Liver (tissue), 3 donors: ENCODE measurements around the gene CHRM1.

Experiments used
- EGR1 ChIP-seq, 2 donors: IDR thresholded peaks; 2 replicates each; pipeline ENCODE4 v1.6.1; 2016 to 2018; ENCODE audit warnings: antibody characterized with exemption in 2 of 2, low read depth in 2 of 2
- FOXA1 ChIP-seq: IDR thresholded peaks from 2 replicates; pipeline ENCODE4 v1.6.1; 2016; ENCODE audit warnings: antibody characterized with exemption
- GABPA ChIP-seq, 2 donors: IDR thresholded peaks in 1 of 2; conservative IDR thresholded peaks in 1 of 2; 2 replicates each; pipeline ENCODE4 v1.6.1; 2016; ENCODE audit warnings: antibody characterized with exemption in 2 of 2, mild to moderate bottlenecking in 1 of 2, moderate library complexity in 1 of 2
- HNF4G ChIP-seq: IDR thresholded peaks from 2 replicates; pipeline ENCODE4 v1.6.1; 2016; ENCODE audit warnings: antibody characterized with exemption
- JUND ChIP-seq, 2 donors: IDR thresholded peaks; 2 replicates each; pipeline ENCODE4 v1.6.1; 2016; ENCODE audit warnings: antibody characterized with exemption in 2 of 2
- RAD21 ChIP-seq, 2 donors: IDR thresholded peaks; 2 replicates each; pipeline ENCODE4 v1.6.1; 2016; ENCODE audit warnings: antibody characterized with exemption in 2 of 2, mild to moderate bottlenecking in 2 of 2
- SP1 ChIP-seq: IDR thresholded peaks from 2 replicates; pipeline ENCODE4 v1.6.1; 2018; ENCODE audit warnings: antibody characterized with exemption, mild to moderate bottlenecking
- TAF1 ChIP-seq: conservative IDR thresholded peaks from 2 replicates; pipeline ENCODE4 v1.6.1; 2016; ENCODE audit warnings: antibody characterized with exemption, mild to moderate bottlenecking
- TF ChIP-seq, protein P1 (sequence below): fragments of 150-350 bp; IDR thresholded peaks from 2 replicates; pipeline ENCODE4 v1.5.1; 2017; ENCODE audit warnings: improper control_type of control experiment, low read depth, low read length; ENCODE audit not compliant: missing input control
- TF ChIP-seq, protein P2 (sequence below): IDR thresholded peaks from 2 replicates; pipeline ENCODE4 v1.6.1; 2016; ENCODE audit warnings: antibody characterized with exemption
- TF ChIP-seq, protein P3 (sequence below): IDR thresholded peaks from 2 replicates; pipeline ENCODE4 v1.6.1; 2016; ENCODE audit warnings: antibody characterized with exemption, mild to moderate bottlenecking
- donor health status: healthy.
- donor health status: healthy.

DNA sequence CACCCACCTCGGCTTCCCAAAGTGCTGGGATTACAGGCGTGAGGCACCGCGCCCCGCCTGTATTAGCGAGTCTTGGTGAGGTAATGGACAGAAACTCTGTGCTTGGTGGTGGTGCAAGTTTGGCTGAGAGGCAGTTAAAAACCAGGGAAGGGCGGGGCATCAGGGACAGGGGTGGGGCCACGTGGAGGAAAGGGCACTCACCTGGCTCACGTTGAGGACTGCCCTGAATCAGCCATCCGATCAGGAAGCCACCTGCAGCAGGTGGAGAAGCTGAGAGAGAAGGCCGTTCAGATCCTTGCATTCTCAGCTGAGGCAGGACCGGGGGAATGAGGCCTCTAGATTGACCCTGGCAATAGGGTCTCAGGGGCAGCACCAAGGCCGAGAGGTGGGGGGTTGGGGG is 12.1 kb upstream of the CHRM1 start:
- TF ChIP-seq, protein P1, sequence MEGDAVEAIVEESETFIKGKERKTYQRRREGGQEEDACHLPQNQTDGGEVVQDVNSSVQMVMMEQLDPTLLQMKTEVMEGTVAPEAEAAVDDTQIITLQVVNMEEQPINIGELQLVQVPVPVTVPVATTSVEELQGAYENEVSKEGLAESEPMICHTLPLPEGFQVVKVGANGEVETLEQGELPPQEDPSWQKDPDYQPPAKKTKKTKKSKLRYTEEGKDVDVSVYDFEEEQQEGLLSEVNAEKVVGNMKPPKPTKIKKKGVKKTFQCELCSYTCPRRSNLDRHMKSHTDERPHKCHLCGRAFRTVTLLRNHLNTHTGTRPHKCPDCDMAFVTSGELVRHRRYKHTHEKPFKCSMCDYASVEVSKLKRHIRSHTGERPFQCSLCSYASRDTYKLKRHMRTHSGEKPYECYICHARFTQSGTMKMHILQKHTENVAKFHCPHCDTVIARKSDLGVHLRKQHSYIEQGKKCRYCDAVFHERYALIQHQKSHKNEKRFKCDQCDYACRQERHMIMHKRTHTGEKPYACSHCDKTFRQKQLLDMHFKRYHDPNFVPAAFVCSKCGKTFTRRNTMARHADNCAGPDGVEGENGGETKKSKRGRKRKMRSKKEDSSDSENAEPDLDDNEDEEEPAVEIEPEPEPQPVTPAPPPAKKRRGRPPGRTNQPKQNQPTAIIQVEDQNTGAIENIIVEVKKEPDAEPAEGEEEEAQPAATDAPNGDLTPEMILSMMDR = no peak
- TF ChIP-seq, protein P2, sequence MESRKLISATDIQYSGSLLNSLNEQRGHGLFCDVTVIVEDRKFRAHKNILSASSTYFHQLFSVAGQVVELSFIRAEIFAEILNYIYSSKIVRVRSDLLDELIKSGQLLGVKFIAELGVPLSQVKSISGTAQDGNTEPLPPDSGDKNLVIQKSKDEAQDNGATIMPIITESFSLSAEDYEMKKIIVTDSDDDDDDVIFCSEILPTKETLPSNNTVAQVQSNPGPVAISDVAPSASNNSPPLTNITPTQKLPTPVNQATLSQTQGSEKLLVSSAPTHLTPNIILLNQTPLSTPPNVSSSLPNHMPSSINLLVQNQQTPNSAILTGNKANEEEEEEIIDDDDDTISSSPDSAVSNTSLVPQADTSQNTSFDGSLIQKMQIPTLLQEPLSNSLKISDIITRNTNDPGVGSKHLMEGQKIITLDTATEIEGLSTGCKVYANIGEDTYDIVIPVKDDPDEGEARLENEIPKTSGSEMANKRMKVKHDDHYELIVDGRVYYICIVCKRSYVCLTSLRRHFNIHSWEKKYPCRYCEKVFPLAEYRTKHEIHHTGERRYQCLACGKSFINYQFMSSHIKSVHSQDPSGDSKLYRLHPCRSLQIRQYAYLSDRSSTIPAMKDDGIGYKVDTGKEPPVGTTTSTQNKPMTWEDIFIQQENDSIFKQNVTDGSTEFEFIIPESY = no peak
- TF ChIP-seq HNF4G = no peak
- TF ChIP-seq RAD21 (IDR thresholded peaks at IDR 0.05) = no peak
- TF ChIP-seq TAF1 = no peak
- no peak for TF ChIP-seq JUND (IDR thresholded peaks at IDR 0.05)
- TF ChIP-seq SP1 = no peak
- TF ChIP-seq, protein P3, sequence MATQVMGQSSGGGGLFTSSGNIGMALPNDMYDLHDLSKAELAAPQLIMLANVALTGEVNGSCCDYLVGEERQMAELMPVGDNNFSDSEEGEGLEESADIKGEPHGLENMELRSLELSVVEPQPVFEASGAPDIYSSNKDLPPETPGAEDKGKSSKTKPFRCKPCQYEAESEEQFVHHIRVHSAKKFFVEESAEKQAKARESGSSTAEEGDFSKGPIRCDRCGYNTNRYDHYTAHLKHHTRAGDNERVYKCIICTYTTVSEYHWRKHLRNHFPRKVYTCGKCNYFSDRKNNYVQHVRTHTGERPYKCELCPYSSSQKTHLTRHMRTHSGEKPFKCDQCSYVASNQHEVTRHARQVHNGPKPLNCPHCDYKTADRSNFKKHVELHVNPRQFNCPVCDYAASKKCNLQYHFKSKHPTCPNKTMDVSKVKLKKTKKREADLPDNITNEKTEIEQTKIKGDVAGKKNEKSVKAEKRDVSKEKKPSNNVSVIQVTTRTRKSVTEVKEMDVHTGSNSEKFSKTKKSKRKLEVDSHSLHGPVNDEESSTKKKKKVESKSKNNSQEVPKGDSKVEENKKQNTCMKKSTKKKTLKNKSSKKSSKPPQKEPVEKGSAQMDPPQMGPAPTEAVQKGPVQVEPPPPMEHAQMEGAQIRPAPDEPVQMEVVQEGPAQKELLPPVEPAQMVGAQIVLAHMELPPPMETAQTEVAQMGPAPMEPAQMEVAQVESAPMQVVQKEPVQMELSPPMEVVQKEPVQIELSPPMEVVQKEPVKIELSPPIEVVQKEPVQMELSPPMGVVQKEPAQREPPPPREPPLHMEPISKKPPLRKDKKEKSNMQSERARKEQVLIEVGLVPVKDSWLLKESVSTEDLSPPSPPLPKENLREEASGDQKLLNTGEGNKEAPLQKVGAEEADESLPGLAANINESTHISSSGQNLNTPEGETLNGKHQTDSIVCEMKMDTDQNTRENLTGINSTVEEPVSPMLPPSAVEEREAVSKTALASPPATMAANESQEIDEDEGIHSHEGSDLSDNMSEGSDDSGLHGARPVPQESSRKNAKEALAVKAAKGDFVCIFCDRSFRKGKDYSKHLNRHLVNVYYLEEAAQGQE = no peak
- TF ChIP-seq GABPA (IDR thresholded peaks at IDR 0.05 in 1 of 2, conservative IDR thresholded peaks at IDR 0.05 in 1 of 2) = no peak
- TF ChIP-seq EGR1 (IDR thresholded peaks at IDR 0.05; ENCODE audit: low read depth in 2 of 2) = no peak
- TF ChIP-seq FOXA1 = no peak
